Measurements from ENCODE around the gene KRT33A.

The KRT33A gene

DNA sequence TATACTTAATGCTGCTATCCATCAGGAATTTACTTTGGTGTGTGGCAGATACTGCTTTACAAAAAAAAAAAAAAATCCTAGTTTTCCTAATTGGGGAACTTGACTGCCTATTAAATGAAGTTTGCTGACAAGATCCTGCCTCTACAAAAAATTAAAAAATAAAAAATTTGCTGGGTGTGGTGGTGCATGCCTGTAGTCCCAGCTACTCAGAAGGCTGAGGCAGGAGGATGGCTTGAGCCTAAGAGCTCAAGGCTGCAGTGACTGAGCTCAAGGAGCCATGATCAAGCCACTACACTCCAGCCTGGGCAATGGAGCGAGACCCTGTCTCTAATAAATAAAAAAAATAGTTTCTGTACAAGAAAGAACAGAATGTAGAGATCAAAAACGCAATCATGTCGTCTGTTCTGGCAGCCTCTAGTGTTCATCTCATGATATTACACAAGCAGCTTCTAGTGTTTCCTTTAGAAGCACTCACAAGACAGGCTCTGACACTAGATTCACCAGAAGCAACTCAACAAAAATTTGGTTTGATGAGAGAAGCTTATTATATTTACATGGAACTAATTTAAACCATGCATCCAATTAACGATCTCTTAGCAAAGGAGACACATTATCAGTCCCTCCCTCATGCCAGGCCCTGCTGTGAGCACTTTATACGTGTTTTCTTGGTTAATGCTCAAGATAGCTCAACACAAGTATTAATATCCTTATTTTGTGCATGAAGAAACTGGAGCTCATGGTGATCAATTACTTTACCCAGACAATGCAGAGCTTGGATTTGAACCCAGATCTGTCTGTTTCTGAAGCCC is 28.3 kb downstream of the KRT33A start:
- Histone ChIP-seq H2AFZ (ENCODE audit: low read length) (no peak overlapping the region), H3K27me3 (replicated peaks; ENCODE audit: insufficient read depth, low read length) (no peaks in the 10 kb centered on the region), H3K4me2 (ENCODE audit: low read depth, low read length) (no peak overlapping the region), H3K9me3 (replicated peaks; ENCODE audit: insufficient read depth, low read length) (no peaks in the 10 kb centered on the region), H3K4me3 (ENCODE audit: low read length) (no peak overlapping the region), H3K4me1 (ENCODE audit: low read length) (no peaks in the 10 kb centered on the region), H3K9me2 (replicated peaks; ENCODE audit: insufficient read depth, low read length) (no peaks in the 10 kb centered on the region), H4K20me1 (ENCODE audit: insufficient read depth, low read length) (no peaks in the 10 kb centered on the region), H3K79me2 (ENCODE audit: low read length) (no peaks in the 10 kb centered on the region), H3K9ac (ENCODE audit: low read length) (no peak overlapping the region), H3K36me3 (replicated peaks; ENCODE audit: insufficient read depth, low read length) (no peaks in the 10 kb centered on the region), H3K27ac (ENCODE audit: low read length) (no peak overlapping the region), H3F3A (ENCODE audit: insufficient read depth, low read length) (no peaks in the 10 kb centered on the region)
- peak; percentile 58 for DNase-seq
- TF ChIP-seq, protein P1, sequence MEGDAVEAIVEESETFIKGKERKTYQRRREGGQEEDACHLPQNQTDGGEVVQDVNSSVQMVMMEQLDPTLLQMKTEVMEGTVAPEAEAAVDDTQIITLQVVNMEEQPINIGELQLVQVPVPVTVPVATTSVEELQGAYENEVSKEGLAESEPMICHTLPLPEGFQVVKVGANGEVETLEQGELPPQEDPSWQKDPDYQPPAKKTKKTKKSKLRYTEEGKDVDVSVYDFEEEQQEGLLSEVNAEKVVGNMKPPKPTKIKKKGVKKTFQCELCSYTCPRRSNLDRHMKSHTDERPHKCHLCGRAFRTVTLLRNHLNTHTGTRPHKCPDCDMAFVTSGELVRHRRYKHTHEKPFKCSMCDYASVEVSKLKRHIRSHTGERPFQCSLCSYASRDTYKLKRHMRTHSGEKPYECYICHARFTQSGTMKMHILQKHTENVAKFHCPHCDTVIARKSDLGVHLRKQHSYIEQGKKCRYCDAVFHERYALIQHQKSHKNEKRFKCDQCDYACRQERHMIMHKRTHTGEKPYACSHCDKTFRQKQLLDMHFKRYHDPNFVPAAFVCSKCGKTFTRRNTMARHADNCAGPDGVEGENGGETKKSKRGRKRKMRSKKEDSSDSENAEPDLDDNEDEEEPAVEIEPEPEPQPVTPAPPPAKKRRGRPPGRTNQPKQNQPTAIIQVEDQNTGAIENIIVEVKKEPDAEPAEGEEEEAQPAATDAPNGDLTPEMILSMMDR (IDR thresholded peaks at IDR 0.05; ENCODE audit: low read length), result peak; percentile 71
- TF ChIP-seq EZH2 (optimal IDR thresholded peaks at IDR 0.05; ENCODE audit: low read depth, low read length), result no peak

DNA sequence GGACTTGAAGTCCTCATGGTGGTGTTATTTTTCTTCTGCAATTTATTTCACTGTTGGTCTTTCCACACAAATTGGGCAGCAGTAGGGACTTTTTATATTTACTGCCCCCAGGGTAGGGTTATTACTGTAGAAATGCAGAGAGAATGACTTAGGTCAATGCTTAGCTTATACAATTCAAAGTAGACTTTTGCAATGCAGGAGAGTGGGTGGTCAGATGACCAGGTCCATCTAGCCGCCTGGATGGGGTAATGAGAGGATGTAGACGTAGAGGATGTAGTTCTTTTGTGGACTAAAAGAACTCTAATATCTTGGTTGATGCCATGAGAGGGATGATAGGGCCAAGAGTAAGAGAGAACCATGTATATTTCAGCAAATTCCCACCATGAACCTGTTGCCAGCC is 32.4 kb downstream of the KRT33A start:
- DNase-seq, result no peak
- Histone ChIP-seq H3K27ac (ENCODE audit: low read length) (no peak overlapping the region), H3K27me3 (replicated peaks; ENCODE audit: insufficient read depth, low read length) (no peaks in the 10 kb centered on the region), H2AFZ (ENCODE audit: low read length) (no peak overlapping the region), H3K4me1 (ENCODE audit: low read length) (no peaks in the 10 kb centered on the region), H4K20me1 (ENCODE audit: insufficient read depth, low read length) (no peaks in the 10 kb centered on the region), H3K9me2 (replicated peaks; ENCODE audit: insufficient read depth, low read length) (no peaks in the 10 kb centered on the region), H3F3A (ENCODE audit: insufficient read depth, low read length) (no peaks in the 10 kb centered on the region), H3K9ac (ENCODE audit: low read length) (no peak overlapping the region), H3K4me3 (ENCODE audit: low read length) (no peak overlapping the region), H3K36me3 (replicated peaks; ENCODE audit: insufficient read depth, low read length) (no peaks in the 10 kb centered on the region), H3K9me3 (replicated peaks; ENCODE audit: insufficient read depth, low read length) (no peaks in the 10 kb centered on the region), H3K4me2 (ENCODE audit: low read depth, low read length) (no peak overlapping the region), H3K79me2 (ENCODE audit: low read length) (no peaks in the 10 kb centered on the region)
- no peak for TF ChIP-seq EZH2 (optimal IDR thresholded peaks at IDR 0.05; ENCODE audit: low read depth, low read length)
- TF ChIP-seq EZH2phosphoT487 (IDR thresholded peaks at IDR 0.05; ENCODE audit: low read length), result no peak
- TF ChIP-seq, protein P1 (IDR thresholded peaks at IDR 0.05; ENCODE audit: low read length), result no peak

GRCh38 chr17:41315814-41316445 is 34.7 kb downstream of the KRT33A start:
- no peaks in the 10 kb centered on the region for H3K4me1 ChIP-seq (ENCODE audit: low read length)
- no peaks in the 10 kb centered on the region for H4K20me1 ChIP-seq (ENCODE audit: insufficient read depth, low read length)
- TF ChIP-seq, protein P1 (IDR thresholded peaks at IDR 0.05; ENCODE audit: low read length), result no peak
- TF ChIP-seq EZH2phosphoT487 (IDR thresholded peaks at IDR 0.05; ENCODE audit: low read length) (no peak), EZH2 (optimal IDR thresholded peaks at IDR 0.05; ENCODE audit: low read depth, low read length) (no peak)
- no peak overlapping the region for H3K9ac ChIP-seq (ENCODE audit: low read length)
- H3K79me2 ChIP-seq (ENCODE audit: low read length), result no peaks in the 10 kb centered on the region
- no peak for DNase-seq
- H3K9me2 ChIP-seq (replicated peaks; ENCODE audit: insufficient read depth, low read length), result no peaks in the 10 kb centered on the region
- H3K9me3 ChIP-seq (replicated peaks; ENCODE audit: insufficient read depth, low read length), result no peaks in the 10 kb centered on the region
- H3K27ac ChIP-seq (ENCODE audit: low read length), result no peak overlapping the region
- H2AFZ ChIP-seq (ENCODE audit: low read length), result no peak overlapping the region
- H3K4me3 ChIP-seq (ENCODE audit: low read length), result no peak overlapping the region
- H3K4me2 ChIP-seq (ENCODE audit: low read depth, low read length), result no peak overlapping the region
- no peaks in the 10 kb centered on the region for H3F3A ChIP-seq (ENCODE audit: insufficient read depth, low read length)
- no peaks in the 10 kb centered on the region for H3K36me3 ChIP-seq (replicated peaks; ENCODE audit: insufficient read depth, low read length)
- no peaks in the 10 kb centered on the region for H3K27me3 ChIP-seq (replicated peaks; ENCODE audit: insufficient read depth, low read length)

All from MM.1S (cell line).